Trophoblast cell (in vitro differentiated cells and primary cell): Measurements from ENCODE around the gene CLCN7.
"Not testable (repeated sequence)": the region's sequence is repeated elsewhere in the genome, so short reads cannot be mapped to it uniquely, and the experiment has no call there.

ENCODE experiments used
- DNase-seq, 2 donors: peaks; one replicate each; pipeline ENCODE4 v3.0.0-alpha.2; 2016
- H2AFZ ChIP-seq: 2 replicates; pipeline ENCODE4 v1.6.1; 2013; ENCODE audit warnings: low read length, moderate library complexity, mild to moderate bottlenecking; ENCODE audit not compliant: insufficient read depth, poor library complexity
- H2AK5ac ChIP-seq: 2 replicates; pipeline ENCODE4 v1.6.1; 2013; ENCODE audit warnings: mild to moderate bottlenecking, low read length
- H2BK120ac ChIP-seq: 2 replicates; pipeline ENCODE4 v1.6.1; 2013; ENCODE audit warnings: low read length, mild to moderate bottlenecking, moderate library complexity; ENCODE audit not compliant: insufficient read depth, poor library complexity
- H2BK12ac ChIP-seq: 2 replicates; pipeline ENCODE4 v1.6.1; 2013; ENCODE audit warnings: mild to moderate bottlenecking, low read length, moderate library complexity
- H2BK5ac ChIP-seq: 2 replicates; pipeline ENCODE4 v1.6.1; 2013; ENCODE audit warnings: low read length, low read depth, moderate library complexity, mild to moderate bottlenecking; ENCODE audit not compliant: poor library complexity
- H3K14ac ChIP-seq: 2 replicates; pipeline ENCODE4 v1.6.1; 2013; ENCODE audit warnings: mild to moderate bottlenecking, low read length
- H3K18ac ChIP-seq: 2 replicates; pipeline ENCODE4 v1.6.1; 2013; ENCODE audit warnings: mild to moderate bottlenecking, low read length
- H3K23ac ChIP-seq: 2 replicates; pipeline ENCODE4 v1.6.1; 2013; ENCODE audit warnings: low read length
- H3K27ac ChIP-seq: 2 replicates; pipeline ENCODE4 v1.5.1; 2013; ENCODE audit warnings: low read depth, mild to moderate bottlenecking, inconsistent platforms, low read length, moderate library complexity
- H3K27me3 ChIP-seq: 2 replicates; pipeline ENCODE4 v1.6.1; 2013; ENCODE audit warnings: inconsistent platforms, mild to moderate bottlenecking, low read length, moderate library complexity; ENCODE audit not compliant: insufficient read depth
- H3K36me3 ChIP-seq, 2 experiments: 1 replicate in 1 of 2; 2 replicates in 1 of 2; pipeline ENCODE4 v1.6.1; 2013; ENCODE audit warnings: low read length in 2 of 2, mild to moderate bottlenecking in 2 of 2, moderate library complexity in 1 of 2; ENCODE audit not compliant: insufficient read depth in 2 of 2, control insufficient read depth in 1 of 2
- H3K4ac ChIP-seq: 2 replicates; pipeline ENCODE4 v1.6.1; 2013; ENCODE audit warnings: low read depth, mild to moderate bottlenecking, low read length, moderate library complexity
- H3K4me1 ChIP-seq, 2 experiments: 1 replicate in 1 of 2; 2 replicates in 1 of 2; pipeline ENCODE4 v1.6.1; 2013; ENCODE audit warnings: low read length in 2 of 2, mild to moderate bottlenecking in 2 of 2, moderate library complexity in 1 of 2; ENCODE audit not compliant: insufficient read depth in 2 of 2, control insufficient read depth in 1 of 2
- H3K4me2 ChIP-seq: 2 replicates; pipeline ENCODE4 v1.6.1; 2013; ENCODE audit warnings: inconsistent platforms, mild to moderate bottlenecking, low read length, moderate library complexity
- H3K4me3 ChIP-seq: 2 replicates; pipeline ENCODE4 v1.5.1; 2013; ENCODE audit warnings: mild to moderate bottlenecking, low read depth, low read length, inconsistent platforms
- H3K79me1 ChIP-seq: one replicate; pipeline ENCODE4 v1.6.1; 2013; ENCODE audit warnings: low read length
- H3K79me2 ChIP-seq: 2 replicates; pipeline ENCODE4 v1.6.1; 2013; ENCODE audit warnings: low read length, mild to moderate bottlenecking; ENCODE audit not compliant: control insufficient read depth, insufficient read depth, poor library complexity
- H3K9ac ChIP-seq: 2 replicates; pipeline ENCODE4 v1.6.1; 2013; ENCODE audit warnings: mild to moderate bottlenecking, low read length
- H3K9me3 ChIP-seq: 2 replicates; pipeline ENCODE4 v1.6.1; 2013; ENCODE audit warnings: low read depth, mild to moderate bottlenecking, control low read depth, inconsistent platforms, low read length; ENCODE audit not compliant: insufficient read depth
- H4K12ac ChIP-seq: 2 replicates; pipeline ENCODE4 v1.6.1; 2013; ENCODE audit warnings: low read depth, mild to moderate bottlenecking, low read length, moderate library complexity
- H4K8ac ChIP-seq: 2 replicates; pipeline ENCODE4 v1.6.1; 2013; ENCODE audit warnings: low read depth, mild to moderate bottlenecking, low read length, moderate library complexity
- H4K91ac ChIP-seq: one replicate; pipeline ENCODE4 v1.6.1; 2013; ENCODE audit warnings: low read depth, mild to moderate bottlenecking, low read length, moderate library complexity
- WGBS: extraction: QIAGEN DNeasy Blood & Tissue Kit; methylation state at CpG from one replicate; pipeline ENCODE4 v1.1.7; 2013; ENCODE audit warnings: missing lambda C conversion rate; ENCODE audit not compliant: insufficient read length, insufficient coverage; ENCODE audit errors: extremely low coverage; 5-methylcytosine and 5-hydroxymethylcytosine counted together

Gene CLCN7

DNA sequence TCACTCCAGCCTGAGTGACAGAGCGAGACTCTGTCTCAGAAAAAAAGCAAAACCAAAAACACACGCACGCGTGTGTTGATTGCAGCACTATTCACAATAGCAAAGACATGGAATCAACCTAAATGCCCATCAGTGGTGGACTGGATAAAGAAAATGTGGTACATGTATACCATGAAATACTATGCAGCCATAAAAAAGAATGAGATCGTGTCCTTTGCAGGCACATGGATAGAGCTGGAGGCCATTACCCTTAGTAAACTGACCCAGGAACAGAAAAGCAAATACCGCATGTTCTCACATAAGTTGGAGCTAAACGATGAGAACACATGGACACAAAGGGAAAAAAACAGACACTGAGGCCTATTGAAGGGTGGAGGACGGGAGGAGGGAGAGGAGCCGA, 4.1 kb upstream of the CLCN7 start:
- H3K4me2 ChIP-seq, H3K9me3 ChIP-seq, H3K4ac ChIP-seq, H3K79me2 ChIP-seq, H3K9ac ChIP-seq, H2BK12ac ChIP-seq, H3K27me3 ChIP-seq, H2AFZ ChIP-seq, H3K14ac ChIP-seq, H3K18ac ChIP-seq, H3K23ac ChIP-seq, H3K27ac ChIP-seq, H3K4me3 ChIP-seq, H2BK5ac ChIP-seq, H4K8ac ChIP-seq, H2BK120ac ChIP-seq, H3K36me3 ChIP-seq, H2AK5ac ChIP-seq, H4K12ac ChIP-seq, DNase-seq, H4K91ac ChIP-seq: not testable (repeated sequence)
- no CpG with 5 or more reads among the region's 9 CpGs for WGBS
- H3K79me1 ChIP-seq = peaks cover 10% of the 10 kb centered on the region
- H3K4me1 ChIP-seq = peaks cover 11 to 13% of the 10 kb centered on the region in 2 experiments

DNA sequence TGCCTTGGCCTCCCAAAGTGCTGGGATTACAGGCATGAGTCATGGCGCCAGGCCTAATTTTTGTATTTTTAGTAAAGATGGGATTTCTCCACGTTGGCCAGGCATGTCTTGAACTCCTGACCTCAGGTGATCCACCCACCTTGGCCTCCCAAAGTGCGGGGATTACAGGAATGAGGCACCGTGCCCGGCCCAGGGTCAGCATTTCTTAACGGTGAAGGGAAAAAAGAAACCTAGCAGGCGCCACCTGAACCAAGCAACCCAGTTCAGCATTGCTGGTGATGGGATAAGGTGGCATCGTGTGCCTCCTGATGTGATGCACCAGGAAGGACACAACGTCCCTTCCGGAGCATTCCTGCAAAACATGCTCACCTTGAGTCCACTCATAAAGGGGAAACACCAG, 2.2 kb upstream of the CLCN7 start:
- no peak overlapping the region for H4K8ac ChIP-seq
- H4K91ac ChIP-seq = no peak overlapping the region
- H3K14ac ChIP-seq = no peak overlapping the region
- no peak overlapping the region for H3K4me3 ChIP-seq
- H3K23ac ChIP-seq = no peak overlapping the region
- H2BK5ac ChIP-seq = no peak overlapping the region
- H3K9me3 ChIP-seq = peaks cover 6% of the 10 kb centered on the region
- no peak overlapping the region for H4K12ac ChIP-seq
- H3K4me2 ChIP-seq = no peak overlapping the region
- H2BK120ac ChIP-seq = no peak overlapping the region
- peaks cover 8% of the 10 kb centered on the region for H3K79me2 ChIP-seq
- no peaks in the 10 kb centered on the region for H3K27me3 ChIP-seq
- H3K18ac ChIP-seq = no peak overlapping the region
- H2BK12ac ChIP-seq = no peak overlapping the region
- no CpG with 5 or more reads among the region's 10 CpGs for WGBS
- no peak overlapping the region for H2AK5ac ChIP-seq
- no peak overlapping the region for H3K27ac ChIP-seq
- no peak for DNase-seq
- H3K9ac ChIP-seq = no peak overlapping the region
- no peak overlapping the region for H3K4ac ChIP-seq
- no peak overlapping the region for H2AFZ ChIP-seq
- no peaks in the 10 kb centered on the region for H3K36me3 ChIP-seq
- peaks cover 12 to 13% of the 10 kb centered on the region in 2 experiments for H3K4me1 ChIP-seq
- H3K79me1 ChIP-seq = peaks cover 10% of the 10 kb centered on the region

DNA sequence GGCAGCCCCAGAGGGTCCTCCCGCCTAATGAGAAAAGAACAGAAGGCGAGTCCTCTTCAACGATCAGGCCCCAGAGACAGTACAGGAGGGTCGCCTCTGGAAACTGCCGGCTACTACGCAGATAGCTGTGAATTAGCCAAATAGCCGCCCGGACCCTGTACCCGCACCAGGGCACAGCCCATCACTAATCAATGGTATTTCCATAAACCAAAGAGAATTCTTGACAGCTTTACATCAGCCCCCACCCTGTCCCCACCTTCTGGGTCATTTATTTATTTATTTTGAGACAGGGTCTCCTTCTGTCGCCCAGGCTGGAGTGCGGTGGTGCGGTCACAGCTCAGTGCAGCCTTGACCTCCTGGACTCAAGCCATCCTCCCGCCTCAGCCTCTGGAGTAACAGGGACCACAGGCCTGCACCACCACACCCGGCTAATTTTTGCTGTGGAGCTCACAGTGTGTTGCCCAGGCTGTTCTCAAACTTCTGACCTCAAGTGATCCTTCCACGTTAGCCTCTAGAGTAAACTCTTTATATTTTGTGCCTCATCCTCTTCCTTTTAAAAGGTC, 805 bp upstream of the CLCN7 start:
- peak overlapping the region; percentile 71 for H3K4ac ChIP-seq
- H2AFZ ChIP-seq = peak overlapping the region; percentile 84
- H3K23ac ChIP-seq = no peak overlapping the region
- peaks cover 22 to 24% of the 10 kb centered on the region in 2 experiments for H3K4me1 ChIP-seq
- H3K4me3 ChIP-seq = peak overlapping the region; percentile 99
- no peaks in the 10 kb centered on the region for H3K36me3 ChIP-seq
- peak overlapping the region; percentile 96 for H3K14ac ChIP-seq
- H3K27me3 ChIP-seq = no peaks in the 10 kb centered on the region
- H3K18ac ChIP-seq = peak overlapping the region; percentile 76
- peaks cover 10% of the 10 kb centered on the region for H3K79me1 ChIP-seq
- H3K9me3 ChIP-seq = peaks cover 5% of the 10 kb centered on the region
- no peak overlapping the region for H2BK5ac ChIP-seq
- H3K27ac ChIP-seq = no peak overlapping the region
- peak overlapping the region; percentile 45 for H2AK5ac ChIP-seq
- H4K12ac ChIP-seq = peak overlapping the region; percentile 90
- H3K4me2 ChIP-seq = peak overlapping the region; percentile 99
- H3K9ac ChIP-seq = peak overlapping the region; percentile 94
- H4K8ac ChIP-seq = peak overlapping the region; percentile 98
- peak overlapping the region; percentile 73 for H2BK120ac ChIP-seq
- no peak for DNase-seq
- WGBS = no CpG with 5 or more reads among the region's 15 CpGs
- peaks cover 8% of the 10 kb centered on the region for H3K79me2 ChIP-seq
- peak overlapping the region; percentile 97 for H4K91ac ChIP-seq
- no peak overlapping the region for H2BK12ac ChIP-seq

DNA sequence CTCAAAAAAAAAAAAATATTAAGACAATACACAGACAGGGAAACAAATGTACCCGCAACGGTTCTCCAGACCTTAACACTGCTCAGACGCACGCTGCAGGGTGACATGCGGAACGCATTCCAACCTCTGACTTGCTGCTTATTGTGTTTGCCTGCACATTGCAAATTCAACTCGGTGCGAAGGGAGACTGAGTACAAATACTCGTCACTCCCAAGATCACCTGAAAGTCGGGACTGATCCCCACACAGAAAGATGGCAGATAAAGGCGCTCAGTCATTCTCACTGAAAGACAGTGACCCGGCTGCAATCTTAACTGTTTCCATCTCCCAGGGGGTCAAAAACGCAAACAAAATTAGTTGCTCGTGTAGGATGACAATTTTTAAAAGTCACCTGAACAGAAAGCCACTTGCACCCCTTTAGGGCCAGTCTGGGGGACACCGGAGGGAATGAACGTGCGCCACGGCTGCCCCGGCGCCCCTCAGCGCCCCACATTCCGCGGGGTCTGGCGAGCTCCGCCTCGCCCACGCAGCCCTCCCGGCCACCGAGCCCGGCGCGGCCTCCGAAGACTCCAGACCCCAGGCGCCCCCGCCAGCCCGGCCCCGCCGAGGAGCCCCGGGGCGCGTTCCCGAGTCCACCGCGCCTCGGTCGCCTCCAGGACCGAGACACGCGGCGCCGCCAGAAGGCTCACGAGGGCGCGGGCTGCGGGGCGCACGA, 589 bp downstream of the CLCN7 start:
- Histone ChIP-seq H3K27ac (no peak overlapping the region), H3K14ac (peak overlapping the region; percentile 86)
- no CpG with 5 or more reads among the region's 57 CpGs for WGBS

More for the DNA sequence above, 589 bp downstream of the CLCN7 start:
- Histone ChIP-seq H3K18ac (peak overlapping the region; percentile 94), H3K4me1 (peaks cover 25 to 29% of the 10 kb centered on the region in 2 experiments), H3K4me3 (peak overlapping the region; percentile 99), H3K4me2 (peak overlapping the region; percentile 99), H2BK120ac (peak overlapping the region; percentile 81), H3K9me3 (peaks cover 5% of the 10 kb centered on the region), H3K79me1 (peaks cover 10% of the 10 kb centered on the region), H3K36me3 (no peaks in the 10 kb centered on the region), H4K8ac (peak overlapping the region; percentile 99), H3K9ac (peak overlapping the region; percentile 93), H3K23ac (no peak overlapping the region), H2BK12ac (no peak overlapping the region), H3K4ac (peak overlapping the region; percentile 65), H3K27me3 (no peaks in the 10 kb centered on the region), H2AFZ (peak overlapping the region; percentile 84), H4K91ac (peak overlapping the region; percentile 97), H4K12ac (peak overlapping the region; percentile 92), H2BK5ac (peak overlapping the region; percentile 65), H3K79me2 (peaks cover 8% of the 10 kb centered on the region), H2AK5ac (peak overlapping the region; percentile 57)
- peak in 1 of 2 donors; percentile 64 for DNase-seq
